Measurements from ENCODE around the gene ATP5PO.
"Not testable (repeated sequence)": the region's sequence is repeated elsewhere in the genome, so short reads cannot be mapped to it uniquely, and the experiment has no call there.

ATP5PO gene

DNA sequence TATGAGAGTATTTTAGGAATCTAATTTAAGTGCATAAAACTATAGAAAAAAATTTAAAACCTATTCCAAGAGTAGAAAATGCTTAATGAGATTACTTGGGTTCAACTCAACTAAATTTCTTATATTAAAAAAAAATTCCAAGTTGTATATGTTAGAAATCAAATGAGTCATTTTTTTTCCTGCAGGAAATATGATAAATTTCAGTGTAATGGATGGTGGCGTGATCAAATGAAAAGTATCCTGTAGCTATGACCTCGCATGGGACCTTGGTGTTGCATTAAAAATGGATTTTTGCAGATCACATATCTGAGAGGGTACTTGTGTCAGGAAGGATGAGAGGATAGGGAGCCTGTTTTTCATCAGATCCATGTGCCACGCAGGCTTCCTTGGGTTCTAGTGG, 17.9 kb downstream of the ATP5PO start:
- DNase-seq: no peak

DNA sequence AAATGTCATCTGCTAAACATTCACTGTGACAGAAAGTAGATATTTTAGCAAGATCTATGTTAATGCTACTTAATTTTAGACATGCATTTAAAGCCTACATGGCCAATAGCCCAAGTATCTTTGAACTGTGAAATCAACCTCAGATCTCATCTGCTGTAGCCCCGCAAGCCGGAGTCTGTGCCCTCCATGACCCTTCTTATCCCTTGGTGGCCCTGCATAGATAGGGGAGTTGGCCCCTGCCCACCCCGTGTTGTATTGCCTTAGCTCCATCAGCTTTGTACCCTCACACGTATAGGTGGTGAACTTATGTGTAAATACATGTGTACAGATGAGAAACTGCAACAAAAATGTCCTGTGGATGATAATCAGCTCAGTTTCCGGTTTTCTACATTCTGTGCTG, 18.5 kb downstream of the ATP5PO start:
- no peak for DNase-seq

DNA sequence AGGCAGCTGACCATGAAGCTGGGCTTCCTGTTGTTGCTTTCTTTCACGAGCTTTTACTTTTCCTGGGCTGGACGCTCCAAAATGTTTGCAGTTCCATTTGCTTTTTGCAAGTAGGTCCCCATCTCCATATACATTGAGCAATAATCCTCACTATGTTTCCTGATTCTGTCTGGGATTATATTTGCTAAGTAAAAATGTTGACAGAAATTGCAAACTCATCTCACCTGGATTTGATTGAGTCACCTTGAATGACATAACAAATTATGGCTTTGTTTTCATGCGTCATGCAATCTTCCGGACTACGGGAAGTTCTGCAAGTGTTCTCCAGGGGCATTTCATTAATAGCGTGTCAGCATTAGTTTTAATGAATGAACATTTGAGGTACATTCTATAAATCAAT, 18.9 kb downstream of the ATP5PO start:
- no peak for DNase-seq

DNA sequence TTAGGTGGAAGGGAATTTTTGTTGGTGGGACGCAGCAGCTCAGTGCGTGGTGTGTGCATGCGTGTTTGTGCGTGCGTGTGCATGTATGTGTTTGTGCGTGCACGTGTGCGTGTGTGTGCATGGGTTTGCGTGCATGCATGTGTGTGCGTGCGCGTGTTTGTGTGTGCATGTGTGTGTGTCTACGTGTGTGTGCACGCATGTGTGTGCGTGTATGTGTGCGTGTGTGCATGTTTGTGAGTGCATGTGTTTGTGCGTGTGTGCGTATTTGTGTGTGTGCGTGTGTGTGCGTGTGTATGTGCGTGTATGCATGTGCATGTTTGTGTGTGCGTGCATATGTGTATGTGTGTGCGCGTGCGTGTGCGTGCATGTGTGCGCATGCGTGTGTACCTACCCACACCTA, 20.2 kb downstream of the ATP5PO start:
- no peak for DNase-seq

DNA sequence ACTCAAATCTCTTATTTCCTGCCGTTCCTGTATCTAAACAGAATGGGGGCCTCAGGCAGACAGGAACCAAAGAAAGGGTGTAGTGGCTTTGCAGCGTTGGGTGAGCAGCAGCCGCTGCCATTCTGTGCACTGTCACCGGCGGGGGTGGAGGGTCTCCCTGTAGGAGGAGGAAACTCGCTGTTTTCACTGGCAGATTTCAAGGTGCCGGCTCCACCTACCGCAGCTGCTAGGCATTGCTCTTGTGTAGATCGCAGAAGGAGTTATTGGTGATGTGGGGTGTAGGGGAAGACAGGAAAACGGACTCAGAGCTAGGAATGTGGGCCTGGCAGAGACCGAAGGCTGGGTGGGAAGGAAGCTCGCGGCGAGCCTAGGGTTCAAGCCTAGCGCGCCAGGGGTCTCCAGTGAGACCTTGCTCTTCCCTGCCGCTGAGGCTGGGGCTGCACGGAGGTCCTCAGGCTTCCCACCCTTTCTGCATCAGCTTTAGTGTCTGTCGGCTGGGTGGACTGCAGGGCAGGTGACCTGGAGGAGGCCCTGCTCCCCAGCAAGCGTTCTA, 20.8 kb downstream of the ATP5PO start:
- peak; percentile 46 for DNase-seq

DNA sequence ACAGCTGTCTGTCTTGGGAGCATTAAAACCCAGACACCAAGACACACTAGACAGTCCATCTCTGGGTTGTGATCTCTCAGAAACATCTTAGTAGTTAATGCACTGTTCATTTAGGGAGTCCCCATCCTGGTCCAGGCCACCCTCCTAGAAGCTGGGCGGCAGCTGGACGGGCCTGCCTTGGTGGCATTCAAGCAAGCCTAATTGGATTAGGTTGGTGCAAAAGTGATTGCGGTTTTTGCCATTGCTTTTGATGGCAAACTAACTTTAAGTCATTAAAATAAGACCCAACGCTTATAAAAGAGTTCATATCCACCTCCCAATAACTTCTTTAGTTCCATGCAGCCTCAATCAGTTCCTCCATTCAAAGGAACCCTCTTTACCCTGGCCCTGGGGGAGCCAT, 21.7 kb downstream of the ATP5PO start:
- DNase-seq: no peak

DNA sequence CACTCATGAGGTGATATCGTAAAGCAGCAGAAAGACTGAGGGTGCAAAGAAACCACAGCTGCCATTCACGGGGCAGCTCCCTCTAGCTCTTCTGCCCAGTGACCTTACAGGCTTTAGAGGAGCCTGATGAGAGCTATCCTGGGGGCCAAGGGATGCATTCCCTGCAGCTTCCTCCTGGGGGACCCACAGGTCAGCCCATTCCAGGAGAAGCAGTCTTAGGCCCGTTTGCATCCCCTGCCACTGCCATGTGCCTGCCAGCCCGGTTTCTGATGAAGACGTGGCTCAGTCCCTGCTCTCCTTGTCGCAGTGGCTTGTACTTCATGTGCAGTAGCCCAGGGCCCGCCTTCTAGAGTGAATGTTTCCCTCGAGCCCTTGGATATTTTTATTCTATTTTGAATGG, 22.8 kb downstream of the ATP5PO start:
- no peak for DNase-seq

DNA sequence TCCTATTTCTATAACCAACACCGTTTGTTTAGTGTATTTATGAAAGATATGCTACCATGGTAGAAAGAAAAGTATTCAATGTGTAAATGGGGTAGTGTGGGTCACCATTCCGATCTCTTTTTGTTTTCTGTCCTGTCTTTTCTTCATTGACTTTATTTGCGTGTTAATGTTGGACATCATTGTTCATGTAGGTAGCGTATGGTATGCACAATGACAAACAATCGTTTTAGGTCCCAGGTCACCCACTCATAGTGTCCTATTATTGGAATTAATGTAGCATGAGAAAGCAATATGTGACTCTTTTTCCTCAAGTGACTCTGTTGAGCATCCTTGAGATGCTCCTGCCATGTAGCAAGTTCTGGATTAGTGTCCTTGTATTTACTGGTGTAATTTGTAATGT, 25.4 kb downstream of the ATP5PO start:
- no peak for DNase-seq

DNA sequence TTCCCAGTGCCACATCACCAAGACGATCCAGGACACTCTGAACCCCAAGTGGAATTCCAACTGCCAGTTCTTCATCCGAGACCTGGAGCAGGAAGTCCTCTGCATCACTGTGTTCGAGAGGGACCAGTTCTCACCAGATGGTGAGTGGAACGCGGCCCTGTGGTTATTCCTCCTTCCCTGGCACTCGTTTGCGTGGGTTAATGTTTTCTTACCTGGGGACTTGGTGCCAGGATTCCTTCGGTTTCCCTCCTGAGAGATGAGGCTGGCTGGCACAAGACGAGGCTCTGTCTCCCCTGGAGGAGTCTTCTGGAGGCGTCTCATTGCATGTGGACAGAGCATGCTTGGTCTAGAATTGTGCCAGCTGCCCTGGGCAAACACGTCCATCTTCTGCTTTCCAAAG, 29.3 kb downstream of the ATP5PO start:
- DNase-seq: no peak

DNA sequence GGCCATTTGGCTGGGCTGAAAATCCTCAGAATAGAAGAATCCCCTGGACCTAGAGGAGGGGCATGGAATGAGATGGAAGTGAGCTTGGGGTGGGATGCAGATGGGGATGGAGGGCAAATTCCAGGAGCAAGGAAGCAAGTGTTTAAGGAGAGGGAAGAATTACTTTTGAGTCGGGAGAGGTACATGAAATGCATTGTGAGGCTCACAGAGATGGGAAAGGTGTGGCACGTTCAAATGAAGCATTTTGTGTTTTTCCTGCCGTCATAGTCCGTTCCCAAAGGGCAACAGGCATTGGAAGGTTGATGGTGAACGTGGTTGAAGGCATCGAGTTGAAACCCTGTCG, 30.5 kb downstream of the ATP5PO start:
- DNase-seq: no peak

DNA sequence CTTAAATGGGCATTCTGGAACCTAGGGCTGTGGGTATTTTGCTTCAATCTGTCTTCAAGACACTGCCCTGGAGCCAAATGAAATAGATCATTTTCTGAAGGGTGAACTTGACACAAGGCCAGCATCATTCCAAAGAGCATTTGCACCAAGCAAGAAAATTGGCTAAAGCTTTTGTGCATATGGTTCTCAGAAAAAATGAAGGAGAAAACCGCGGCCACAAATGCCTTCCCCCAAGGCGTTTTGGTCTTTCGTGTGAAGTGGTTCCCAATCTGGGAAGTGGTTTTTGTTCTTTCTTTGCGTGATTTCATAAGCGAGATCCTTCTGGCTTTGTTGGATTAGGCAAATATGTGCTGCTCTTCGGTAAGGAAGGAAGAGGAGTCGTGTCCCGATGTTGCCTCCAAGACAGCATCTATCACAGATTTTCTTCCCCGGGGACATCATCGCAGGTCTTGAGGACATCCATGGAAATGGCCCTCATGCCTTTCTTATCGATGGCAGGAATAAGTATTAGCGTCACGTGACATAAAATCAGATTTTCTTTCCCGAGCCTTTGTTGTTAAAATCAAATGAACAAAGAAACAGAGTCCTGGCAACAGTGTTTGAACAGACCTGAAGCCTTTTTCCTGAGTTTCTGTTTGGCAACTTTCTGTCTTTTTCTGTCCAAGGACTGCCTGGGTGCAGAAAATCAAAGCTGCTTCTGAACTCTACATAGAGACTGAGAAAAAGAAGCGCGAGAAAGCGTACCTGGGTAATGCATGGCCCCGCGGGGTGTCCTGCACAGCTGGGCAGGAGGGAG, 31.0 kb downstream of the ATP5PO start:
- no peak for DNase-seq

DNA sequence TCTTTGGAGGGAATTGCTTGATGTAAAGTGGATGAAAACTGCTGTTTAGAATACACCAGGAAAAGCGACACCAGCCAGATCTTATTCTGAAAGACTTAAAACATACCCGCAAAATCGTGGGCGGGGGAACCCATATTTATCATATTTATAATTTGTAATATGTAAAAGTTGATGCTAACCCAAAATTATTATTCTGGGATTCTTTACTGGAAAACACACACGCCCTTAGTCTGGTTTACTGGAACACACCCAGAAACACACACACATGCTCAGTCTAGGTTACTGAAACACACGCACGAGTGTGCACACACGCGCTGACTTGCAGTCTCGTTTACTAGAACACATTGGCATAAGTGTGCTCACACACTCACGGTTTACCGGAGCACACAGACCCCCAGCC, 32.5 kb downstream of the ATP5PO start:
- DNase-seq: no peak

DNA sequence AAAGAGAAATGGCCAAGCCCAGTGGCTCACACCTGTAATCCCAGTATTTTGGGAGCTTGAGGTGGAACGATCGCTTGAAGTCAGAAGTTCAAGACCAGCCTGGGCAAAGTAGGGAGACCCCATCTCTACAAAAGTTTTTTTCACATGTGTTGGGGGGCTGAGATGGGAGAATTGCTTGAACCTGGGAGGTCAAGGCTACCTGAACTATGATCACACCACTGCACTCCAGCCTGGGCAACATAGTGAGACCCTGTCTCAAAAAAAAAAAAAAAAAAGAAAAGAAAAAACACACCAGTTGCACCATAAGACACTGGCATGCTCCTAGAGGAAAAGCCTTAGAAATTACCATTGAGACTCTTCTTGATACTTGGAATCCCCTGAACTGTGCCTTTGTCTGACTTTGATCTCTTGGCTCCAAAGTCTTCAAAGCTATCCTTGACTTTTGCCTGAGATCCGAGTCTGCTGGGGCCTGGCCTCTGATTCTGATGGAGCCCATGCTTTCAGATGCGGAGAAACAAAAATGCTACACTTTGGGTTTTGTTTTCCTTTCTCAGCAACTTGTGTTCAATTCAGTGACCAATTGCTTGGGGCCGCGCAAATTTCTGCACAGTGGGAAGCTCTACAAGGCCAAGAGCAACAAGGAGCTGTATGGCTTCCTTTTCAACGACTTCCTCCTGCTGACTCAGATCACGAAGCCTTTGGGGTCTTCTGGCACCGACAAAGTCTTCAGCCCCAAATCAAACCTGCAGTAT, 33.7 kb downstream of the ATP5PO start:
- no peak for DNase-seq

DNA sequence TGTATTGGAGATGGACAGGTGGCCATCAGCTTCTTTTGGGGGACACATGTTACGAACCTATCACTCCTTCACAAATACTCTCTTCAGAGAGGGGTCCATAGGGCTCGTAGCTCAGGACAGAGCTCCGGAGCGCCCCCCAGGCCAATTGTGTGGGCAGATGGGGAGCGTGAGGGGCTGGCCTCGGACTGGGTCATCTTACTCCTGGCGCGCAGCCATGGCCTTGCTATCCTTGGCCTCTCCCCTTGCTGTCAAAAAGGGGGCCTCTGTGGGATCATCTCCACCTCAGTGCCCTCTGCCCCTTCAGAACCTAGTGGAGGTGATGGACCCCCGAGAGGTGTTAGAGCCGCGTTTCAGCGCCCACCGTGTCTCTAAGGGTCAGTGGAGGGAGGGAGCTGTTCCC, 35.0 kb downstream of the ATP5PO start:
- no peak for DNase-seq

DNA sequence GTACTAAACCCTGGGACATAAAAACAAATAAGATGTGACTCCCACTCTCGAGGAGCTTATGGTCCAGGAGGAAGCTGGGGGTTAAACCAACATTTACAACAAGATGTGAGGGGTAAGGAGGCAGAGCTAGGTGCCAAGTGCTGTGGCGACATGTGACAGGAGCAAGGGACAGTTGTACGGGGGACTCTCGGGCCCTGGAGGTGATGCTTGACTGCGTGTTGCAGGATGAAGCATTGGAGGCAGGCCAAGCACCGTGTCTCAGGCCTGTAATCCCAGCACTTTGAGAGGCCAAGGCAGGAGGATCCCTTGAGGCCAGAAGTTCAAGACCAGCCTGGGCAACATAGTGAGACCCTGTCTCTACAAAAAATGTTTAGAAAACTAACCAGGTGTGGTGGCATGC, 36.8 kb downstream of the ATP5PO start:
- no peak for DNase-seq

DNA sequence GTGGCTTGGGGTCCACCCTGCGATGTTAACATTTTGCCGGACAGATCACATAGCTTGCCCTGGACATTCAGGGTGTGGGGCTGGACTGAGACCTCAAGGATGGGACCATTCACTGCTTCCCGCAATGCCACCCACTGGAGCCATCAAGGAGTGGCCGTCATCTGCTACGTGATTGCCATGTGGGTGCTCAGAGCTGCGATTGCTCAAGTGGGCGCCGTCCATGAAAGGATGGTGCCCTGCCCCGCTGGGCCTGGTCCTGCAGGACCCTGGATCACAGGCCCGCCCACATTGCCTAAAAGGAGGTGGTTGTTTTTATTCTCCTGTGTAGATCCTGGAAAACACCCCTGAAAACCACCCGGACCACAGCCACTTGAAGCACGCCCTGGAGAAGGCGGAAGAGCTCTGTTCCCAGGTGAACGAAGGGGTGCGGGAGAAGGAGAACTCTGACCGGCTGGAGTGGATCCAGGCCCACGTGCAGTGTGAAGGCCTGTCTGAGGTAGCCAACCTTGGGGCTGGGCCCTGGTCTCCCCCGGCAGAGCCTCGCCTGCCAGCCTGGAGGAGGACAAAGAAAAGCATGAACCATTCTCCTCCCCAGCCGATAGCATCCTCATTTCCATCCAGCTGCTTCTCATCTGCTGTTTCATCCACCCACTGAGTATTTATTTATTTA, 40.4 kb downstream of the ATP5PO start:
- DNase-seq: no peak

DNA sequence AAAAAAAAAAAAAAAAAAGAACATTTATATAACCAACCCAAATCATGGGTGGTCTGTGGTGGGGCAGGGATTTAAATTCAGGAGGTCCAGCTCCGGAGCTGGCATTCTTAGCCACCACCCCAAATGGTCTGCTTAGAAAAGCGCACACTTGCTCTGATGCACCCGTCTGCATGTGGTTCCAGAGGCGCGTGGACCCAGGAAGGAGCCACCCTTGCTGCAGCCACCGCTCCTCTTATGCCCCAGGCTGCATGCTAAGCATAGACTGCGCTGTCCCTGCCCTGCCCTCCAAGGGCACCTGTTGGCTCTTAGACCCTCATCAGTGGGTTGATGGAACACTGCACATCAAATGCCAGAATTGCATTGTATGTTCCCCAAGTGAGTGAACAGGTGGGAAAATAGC, 41.4 kb downstream of the ATP5PO start:
- DNase-seq: no peak

DNA sequence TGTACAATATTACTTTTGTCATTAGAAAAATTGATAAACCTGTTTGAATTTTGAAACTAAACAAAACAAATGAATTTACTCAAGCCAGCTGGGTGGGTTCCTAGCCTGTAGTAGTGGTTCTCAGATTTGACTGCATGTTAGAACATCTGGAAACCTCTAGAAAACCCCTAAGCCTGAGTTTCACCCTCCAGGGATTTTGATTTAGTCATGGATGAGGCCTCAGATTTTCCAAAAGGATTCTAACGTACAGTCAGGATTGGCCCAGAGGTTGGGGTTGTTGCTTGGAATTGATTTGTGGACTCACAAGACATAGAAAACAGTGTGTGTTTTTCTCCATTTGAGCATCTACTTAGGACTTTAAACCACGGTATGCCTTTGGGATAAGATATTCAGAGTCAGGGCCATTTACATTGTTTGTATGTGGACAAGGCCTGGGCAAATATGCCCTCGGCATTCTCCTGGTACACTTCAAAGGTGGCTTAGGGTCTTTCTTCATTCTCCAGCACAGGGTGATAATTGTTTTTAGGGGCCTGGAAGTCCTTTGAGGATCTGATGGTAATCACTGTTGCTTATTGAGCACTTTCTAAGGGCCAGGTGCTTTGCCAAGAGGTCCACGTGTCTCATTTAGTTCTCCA, 42.6 kb downstream of the ATP5PO start:
- no peak for DNase-seq

DNA sequence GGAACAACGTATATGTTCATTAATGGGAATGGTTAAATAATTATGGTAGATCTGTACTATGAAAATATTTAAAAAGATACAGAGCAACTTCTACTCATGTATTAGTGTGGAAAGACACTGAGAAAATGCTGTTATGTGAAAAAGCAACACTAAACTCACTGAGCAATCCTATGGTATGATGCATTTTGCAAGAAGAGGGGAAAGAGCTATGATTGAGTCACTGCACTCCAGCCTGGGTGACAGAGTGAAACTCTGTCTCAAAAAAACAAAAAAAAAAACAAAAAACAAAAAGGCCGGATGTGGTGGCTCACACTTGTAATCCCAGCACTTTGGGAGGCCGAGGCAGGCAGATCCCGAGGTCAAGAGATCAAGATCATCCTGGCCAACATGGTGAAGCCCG, 44.4 kb downstream of the ATP5PO start:
- no peak for DNase-seq

DNA sequence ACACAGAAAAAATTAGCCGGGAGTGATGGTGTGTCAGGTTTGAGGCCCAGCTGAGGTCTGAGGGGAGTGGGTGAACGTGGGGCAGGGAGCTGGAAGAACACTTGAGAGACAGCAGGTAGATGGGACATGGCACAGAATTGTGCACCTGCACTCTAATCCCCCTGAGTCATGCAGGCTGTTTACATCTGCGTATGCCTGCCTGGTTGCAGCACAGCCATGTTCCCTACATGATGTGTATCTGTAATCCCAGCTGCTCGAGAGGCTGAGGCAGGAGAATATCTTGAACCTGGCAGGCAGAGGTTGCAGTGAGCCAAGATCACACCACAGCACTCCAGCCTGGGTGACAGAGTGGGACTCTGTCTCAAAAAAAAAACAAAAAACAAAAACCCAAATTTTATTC, 44.8 kb downstream of the ATP5PO start:
- DNase-seq: no peak

DNA sequence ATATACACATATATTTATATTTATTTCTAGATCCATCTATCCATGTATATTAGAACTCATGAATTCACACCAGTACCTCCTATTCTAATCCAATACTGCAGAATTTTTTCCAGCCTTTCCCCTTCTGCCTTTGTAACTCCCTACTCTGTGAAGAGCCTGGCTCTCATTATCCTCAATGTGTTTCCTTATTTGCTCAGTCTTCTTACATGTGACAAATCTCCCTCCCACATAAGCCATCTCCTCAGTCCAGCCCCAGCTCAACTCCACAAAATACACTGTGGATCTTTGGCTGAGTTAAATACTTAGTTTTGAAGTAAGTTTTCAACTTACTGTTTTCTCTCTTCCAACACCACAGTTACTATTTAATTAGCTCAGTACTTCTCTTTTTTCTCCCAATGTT, 45.7 kb downstream of the ATP5PO start:
- DNase-seq: no peak

DNA sequence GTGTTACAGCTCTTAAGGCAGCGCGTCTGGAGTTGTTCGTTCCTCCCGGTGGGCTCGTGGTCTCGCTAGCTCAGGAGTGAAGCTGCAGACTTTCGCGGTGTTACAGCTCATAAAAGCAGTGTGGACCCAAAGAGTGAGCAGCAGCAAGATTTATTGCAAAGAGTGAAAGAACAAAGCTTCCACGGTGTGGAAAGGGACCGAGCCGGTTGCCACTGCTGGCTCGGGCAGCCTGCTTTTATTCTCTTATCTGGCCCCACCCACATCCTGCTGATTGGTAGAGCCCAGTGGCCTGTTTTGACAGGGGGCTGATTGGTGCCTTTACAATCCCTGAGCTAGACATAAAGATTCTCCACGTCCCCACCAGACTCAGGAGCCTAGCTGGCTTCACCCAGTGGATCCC, 47.7 kb downstream of the ATP5PO start:
- DNase-seq: not testable (repeated sequence)

DNA sequence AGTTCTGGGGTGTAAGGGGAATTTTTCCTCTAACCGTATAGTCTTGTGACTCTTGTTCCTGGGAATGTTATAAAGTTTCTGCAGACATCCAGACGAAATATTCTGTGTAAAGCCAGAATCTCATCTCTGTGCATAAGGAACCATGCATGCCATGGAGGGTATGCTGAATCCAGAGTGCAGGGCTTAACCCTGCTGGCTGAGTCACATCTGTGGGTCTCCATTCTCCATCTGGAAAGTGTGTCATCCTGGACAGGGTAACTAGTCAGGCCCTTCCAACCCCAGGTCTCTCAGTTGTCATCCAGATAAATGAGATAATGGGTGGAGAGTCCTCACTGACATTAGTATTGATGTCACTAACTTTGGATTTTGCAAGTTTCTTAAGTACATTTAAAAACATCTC, 48.8 kb downstream of the ATP5PO start:
- DNase-seq: no peak

Data from CD4-positive, alpha-beta T cell treated with Interleukin-12 subunit alpha and Interleukin-12 subunit beta, for 1 hour (primary cell).